Measurements from ENCODE around the gene MAGOHB. TPM values are rescaled to one million over a fixed set of nuclear protein-coding genes. Genes with fewer than 3 reads are reported as not detected.
A peak's percentile ranks its signal among the peaks of the same experiment; 100 is the strongest.

Gene MAGOHB
- total and polyA plus RNA-seq, 2 of the 13 experiments (the other 11 are each of a cell fraction or from before 2014, with no cell fraction given) = 7.0 to 49.8 TPM

DNA sequence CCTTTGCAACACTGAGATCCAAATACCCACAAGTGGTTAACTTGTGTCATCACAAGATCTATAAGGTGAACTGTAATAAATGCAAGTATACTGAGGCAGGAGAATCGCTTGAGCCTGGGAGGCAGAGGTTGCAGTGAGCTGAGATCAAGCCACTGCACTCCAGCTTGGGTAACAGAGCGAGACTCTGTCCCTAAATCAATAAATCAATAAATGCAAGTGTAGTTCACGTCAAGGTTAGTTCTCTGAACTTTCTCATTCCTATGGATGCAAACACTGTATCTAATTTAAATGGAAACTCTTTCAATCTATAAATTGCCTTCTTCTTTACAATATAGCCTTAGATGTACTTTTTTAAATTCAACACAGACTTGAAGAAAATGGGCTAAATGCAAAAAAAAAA lies 3.2 kb downstream of the MAGOHB start (continued):
- TF ChIP-seq MLX (CRISPR knock-in tag; IDR thresholded peaks at IDR 0.05) (no peak), SNAPC4 (CRISPR knock-in tag; IDR thresholded peaks at IDR 0.05) (no peak), SALL1 (CRISPR knock-in tag; IDR thresholded peaks at IDR 0.05) (peak; percentile 48), NFE2 (CRISPR knock-in tag; IDR thresholded peaks at IDR 0.05) (no peak), IRX3 (CRISPR knock-in tag; IDR thresholded peaks at IDR 0.05; ENCODE audit: borderline replicate concordance, low read depth) (no peak), ZNF280D (CRISPR knock-in tag; IDR thresholded peaks at IDR 0.05) (no peak), TSC22D2 (CRISPR knock-in tag; IDR thresholded peaks at IDR 0.05; ENCODE audit: borderline replicate concordance) (no peak), TRIM22 (IDR thresholded peaks at IDR 0.05) (no peak), ZNF563 (CRISPR knock-in tag; IDR thresholded peaks at IDR 0.05) (no peak)
- TF ChIP-seq, protein P1, sequence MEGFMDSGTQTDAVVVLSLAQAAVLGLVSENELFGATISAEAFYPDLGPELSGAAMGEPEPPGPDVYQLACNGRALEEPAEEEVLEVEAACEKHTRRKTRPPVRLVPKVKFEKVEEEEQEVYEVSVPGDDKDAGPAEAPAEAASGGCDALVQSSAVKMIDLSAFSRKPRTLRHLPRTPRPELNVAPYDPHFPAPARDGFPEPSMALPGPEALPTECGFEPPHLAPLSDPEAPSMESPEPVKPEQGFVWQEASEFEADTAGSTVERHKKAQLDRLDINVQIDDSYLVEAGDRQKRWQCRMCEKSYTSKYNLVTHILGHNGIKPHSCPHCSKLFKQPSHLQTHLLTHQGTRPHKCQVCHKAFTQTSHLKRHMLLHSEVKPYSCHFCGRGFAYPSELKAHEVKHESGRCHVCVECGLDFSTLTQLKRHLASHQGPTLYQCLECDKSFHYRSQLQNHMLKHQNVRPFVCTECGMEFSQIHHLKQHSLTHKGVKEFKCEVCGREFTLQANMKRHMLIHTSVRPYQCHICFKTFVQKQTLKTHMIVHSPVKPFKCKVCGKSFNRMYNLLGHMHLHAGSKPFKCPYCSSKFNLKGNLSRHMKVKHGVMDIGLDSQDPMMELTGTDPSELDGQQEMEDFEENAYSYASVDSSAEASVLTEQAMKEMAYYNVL (CRISPR knock-in tag; IDR thresholded peaks at IDR 0.05; ENCODE audit: borderline replicate concordance) = no peak
- TF ChIP-seq, protein P2, sequence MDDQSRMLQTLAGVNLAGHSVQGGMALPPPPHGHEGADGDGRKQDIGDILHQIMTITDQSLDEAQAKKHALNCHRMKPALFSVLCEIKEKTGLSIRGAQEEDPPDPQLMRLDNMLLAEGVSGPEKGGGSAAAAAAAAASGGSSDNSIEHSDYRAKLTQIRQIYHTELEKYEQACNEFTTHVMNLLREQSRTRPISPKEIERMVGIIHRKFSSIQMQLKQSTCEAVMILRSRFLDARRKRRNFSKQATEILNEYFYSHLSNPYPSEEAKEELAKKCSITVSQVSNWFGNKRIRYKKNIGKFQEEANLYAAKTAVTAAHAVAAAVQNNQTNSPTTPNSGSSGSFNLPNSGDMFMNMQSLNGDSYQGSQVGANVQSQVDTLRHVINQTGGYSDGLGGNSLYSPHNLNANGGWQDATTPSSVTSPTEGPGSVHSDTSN (CRISPR knock-in tag; IDR thresholded peaks at IDR 0.05; ENCODE audit: borderline replicate concordance) = no peak

Measured in HepG2 (cell line).